Gastroesophageal sphincter (tissue), 3 donors: Measurements from ENCODE around the gene ZBTB20.

ENCODE experiments used
- CTCF ChIP-seq, 4 experiments: fragments of 200-600 bp in 2 of 4; fragments of 450-650 bp in 2 of 4; sonication (generic) in 1 of 4; IDR thresholded peaks; one replicate each; pipeline ENCODE4 v1.5.1; 2017 to 2019; ENCODE audit warnings: antibody characterized with exemption in 4 of 4, mild to moderate bottlenecking in 2 of 4, moderate library complexity in 2 of 4
- EP300 ChIP-seq: sonication (generic); formaldehyde crosslinking; IDR thresholded peaks from one replicate; pipeline ENCODE4 v1.6.1; 2017; ENCODE audit warnings: antibody characterized with exemption, mild to moderate bottlenecking
- POLR2A ChIP-seq, 2 donors: fragments of 450-650 bp; IDR thresholded peaks; one replicate each; pipeline ENCODE4 v1.6.1; 2017; ENCODE audit warnings: antibody characterized with exemption in 2 of 2, mild to moderate bottlenecking in 2 of 2, moderate library complexity in 1 of 2
- POLR2AphosphoS5 ChIP-seq: sonication (generic); formaldehyde crosslinking; IDR thresholded peaks from one replicate; pipeline ENCODE4 v1.6.1; 2017; ENCODE audit warnings: antibody characterized with exemption

GRCh38 chr3:114691871-114692270 lies 455.2 kb downstream of the ZBTB20 start:
- TF ChIP-seq EP300 = no peak
- no peak for TF ChIP-seq POLR2A (IDR thresholded peaks at IDR 0.05)
- TF ChIP-seq CTCF (IDR thresholded peaks at IDR 0.05) = no peak
- no peak for TF ChIP-seq POLR2AphosphoS5
